ENCODE data around the gene PSMA6.

DNA sequence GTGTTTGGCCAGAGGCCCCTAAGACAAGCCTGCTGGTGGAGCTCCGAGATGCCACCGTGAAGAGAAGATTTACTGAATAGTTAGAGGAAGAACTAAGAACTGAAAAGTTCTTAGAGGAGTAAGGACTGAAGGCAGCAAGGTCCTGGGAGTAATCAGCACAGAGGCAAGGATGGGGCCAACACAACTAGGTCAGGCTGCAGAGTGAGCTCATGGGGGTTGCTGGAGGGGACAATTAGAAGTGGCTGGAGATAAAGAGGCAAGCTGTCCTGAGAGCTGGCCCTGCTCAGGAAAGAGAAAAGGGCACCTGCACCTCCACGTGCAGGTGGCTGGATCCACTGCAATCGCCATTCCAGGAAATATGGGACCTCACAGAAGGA, 59.7 kb downstream of the PSMA6 start:
- TF ChIP-seq CTBP1 (IDR thresholded peaks at IDR 0.05; ENCODE audit: borderline replicate concordance) (no peak), TARDBP (IDR thresholded peaks at IDR 0.05) (no peak), SUZ12 (IDR thresholded peaks at IDR 0.05) (no peak), FOXA1 (IDR thresholded peaks at IDR 0.05) (no peak), FOXM1 (IDR thresholded peaks at IDR 0.05; ENCODE audit: borderline replicate concordance) (no peak), ELF4 (IDR thresholded peaks at IDR 0.05) (no peak), SP1 (IDR thresholded peaks at IDR 0.05) (no peak), BHLHE40 (IDR thresholded peaks at IDR 0.05; ENCODE audit: borderline replicate concordance) (no peak), FOXK2 (IDR thresholded peaks at IDR 0.05) (no peak)
- TF ChIP-seq, protein P1, sequence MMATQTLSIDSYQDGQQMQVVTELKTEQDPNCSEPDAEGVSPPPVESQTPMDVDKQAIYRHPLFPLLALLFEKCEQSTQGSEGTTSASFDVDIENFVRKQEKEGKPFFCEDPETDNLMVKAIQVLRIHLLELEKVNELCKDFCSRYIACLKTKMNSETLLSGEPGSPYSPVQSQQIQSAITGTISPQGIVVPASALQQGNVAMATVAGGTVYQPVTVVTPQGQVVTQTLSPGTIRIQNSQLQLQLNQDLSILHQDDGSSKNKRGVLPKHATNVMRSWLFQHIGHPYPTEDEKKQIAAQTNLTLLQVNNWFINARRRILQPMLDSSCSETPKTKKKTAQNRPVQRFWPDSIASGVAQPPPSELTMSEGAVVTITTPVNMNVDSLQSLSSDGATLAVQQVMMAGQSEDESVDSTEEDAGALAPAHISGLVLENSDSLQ (IDR thresholded peaks at IDR 0.05): no peak
